Mammary epithelial cell (primary cell): ENCODE data around the gene SMC3.

Source experiments
- CTCF ChIP-seq, 2 donors: IDR thresholded peaks in 1 of 2; conservative IDR thresholded peaks in 1 of 2; 2 replicates each; pipeline ENCODE4 v1.5.1; 2011 to 2012; ENCODE audit warnings: inconsistent platforms in 2 of 2, low read length in 2 of 2, mild to moderate bottlenecking in 2 of 2, control low read depth in 1 of 2, low read depth in 1 of 2; ENCODE audit not compliant: insufficient read depth in 1 of 2; ENCODE audit errors: extremely low read depth in 1 of 2
- EZH2 ChIP-seq: IDR thresholded peaks from 2 replicates; pipeline ENCODE4 v1.6.1; 2012; ENCODE audit warnings: low read length, inconsistent platforms, borderline replicate concordance

DNA sequence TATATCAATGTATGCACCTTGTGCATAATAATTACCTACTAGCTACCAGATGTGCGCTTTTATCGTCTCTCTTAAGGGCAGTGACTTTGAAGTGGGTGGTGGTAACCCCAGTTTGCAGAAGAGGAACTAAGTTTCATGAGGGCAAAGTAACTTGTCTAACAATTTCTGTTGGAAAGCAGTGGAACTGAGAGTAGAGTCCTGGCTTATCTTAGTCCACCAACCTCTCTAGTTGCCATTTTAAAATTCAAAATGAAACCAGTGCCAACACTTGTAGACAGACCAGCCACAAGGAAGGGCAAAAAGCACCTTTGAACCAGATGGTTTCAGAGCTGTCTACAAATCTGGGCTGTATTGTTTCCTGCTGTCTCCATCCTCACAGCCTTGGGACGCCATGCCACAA lies 44.6 kb downstream of the SMC3 start:
- TF ChIP-seq CTCF (conservative IDR thresholded peaks at IDR 0.05 in 1 of 2, IDR thresholded peaks at IDR 0.05 in 1 of 2; ENCODE audit: extremely low read depth in 1 of 2, insufficient read depth in 1 of 2, low read depth in 1 of 2, low read length in 2 of 2) (no peak), EZH2 (no peak)
